Keratinocyte (primary cell): Measurements from ENCODE around the gene DENND5A. TPM values are rescaled to one million over a fixed set of nuclear protein-coding genes. Genes with fewer than 3 reads are reported as not detected.

ENCODE experiments used
- DNase-seq: peaks from one replicate; pipeline ENCODE4 v3.0.0-alpha.2; 2011; ENCODE audit warnings: low read depth, missing footprints, low spot score
- FAIRE-seq: peaks from 2 replicates; lab custom pipeline; 2011; peaks lifted over from hg19 to GRCh38; lab: Jason Lieb, UNC
- H2AFZ ChIP-seq: 2 replicates; pipeline ENCODE4 v1.6.0; 2012; ENCODE audit warnings: low read length, control low read depth, inconsistent platforms; ENCODE audit not compliant: control insufficient read depth
- H3K27ac ChIP-seq: 2 replicates; pipeline ENCODE4 v1.5.1; 2011; ENCODE audit warnings: low read length; ENCODE audit not compliant: control insufficient read depth, insufficient read depth
- H3K27me3 ChIP-seq: 3 replicates; pipeline ENCODE4 v1.6.0; 2011; ENCODE audit warnings: low read length; ENCODE audit not compliant: control insufficient read depth, insufficient read depth; ENCODE audit errors: extremely low read depth
- H3K36me3 ChIP-seq, 2 experiments: 2 replicates in 1 of 2; 3 replicates in 1 of 2; pipeline ENCODE4 v1.5.1; 2011; ENCODE audit warnings: low read length in 2 of 2, mild to moderate bottlenecking in 1 of 2; ENCODE audit not compliant: control insufficient read depth in 2 of 2, insufficient read depth in 2 of 2; ENCODE audit errors: extremely low read depth in 1 of 2
- H3K4me1 ChIP-seq: 3 replicates; pipeline ENCODE4 v1.5.1; 2011; ENCODE audit warnings: low read length; ENCODE audit not compliant: control insufficient read depth, insufficient read depth; ENCODE audit errors: extremely low read depth
- H3K4me2 ChIP-seq: 3 replicates; pipeline ENCODE4 v1.6.0; 2011; ENCODE audit warnings: low read depth, low read length; ENCODE audit not compliant: control insufficient read depth, insufficient read depth; ENCODE audit errors: extremely low read depth
- H3K4me3 ChIP-seq, 3 experiments: fragments of 200-600 bp in 1 of 3; sonication (generic) in 1 of 3; 2 replicates in 2 of 3; 3 replicates in 1 of 3; pipeline ENCODE4 v1.5.1; 2011 to 2016; ENCODE audit warnings: low read length in 3 of 3, mild to moderate bottlenecking in 3 of 3, control low read depth in 2 of 3, inconsistent platforms in 1 of 3, low read depth in 1 of 3, mixed read lengths in 1 of 3, mixed run types in 1 of 3, moderate library complexity in 1 of 3; ENCODE audit not compliant: control insufficient read depth in 2 of 3, insufficient read depth in 2 of 3; ENCODE audit errors: extremely low read depth in 1 of 3
- H3K79me2 ChIP-seq: 2 replicates; pipeline ENCODE4 v1.6.0; 2012; ENCODE audit warnings: low read length; ENCODE audit not compliant: control insufficient read depth, insufficient read depth
- H3K9ac ChIP-seq: 3 replicates; pipeline ENCODE4 v1.6.0; 2011; ENCODE audit warnings: low read length; ENCODE audit not compliant: control insufficient read depth, insufficient read depth; ENCODE audit errors: extremely low read depth
- H3K9me1 ChIP-seq: 3 replicates; pipeline ENCODE4 v1.6.0; 2011; ENCODE audit warnings: low read length; ENCODE audit not compliant: control insufficient read depth, insufficient read depth; ENCODE audit errors: extremely low read depth
- H3K9me3 ChIP-seq: 2 replicates; pipeline ENCODE4 v1.5.1; 2012; ENCODE audit warnings: low read depth, low read length; ENCODE audit not compliant: control insufficient read depth
- H4K20me1 ChIP-seq: 3 replicates; pipeline ENCODE4 v1.6.0; 2011; ENCODE audit warnings: low read length; ENCODE audit not compliant: control insufficient read depth, insufficient read depth; ENCODE audit errors: extremely low read depth
- CTCF ChIP-seq, 3 experiments: IDR thresholded peaks in 1 of 3; conservative IDR thresholded peaks in 1 of 3; optimal IDR thresholded peaks in 1 of 3; 2 replicates in 2 of 3; 3 replicates in 1 of 3; pipeline versions ENCODE3 to v1.5.1; 2011; ENCODE audit warnings: low read length in 3 of 3, mild to moderate bottlenecking in 3 of 3, moderate library complexity in 2 of 3, control low read depth in 1 of 3, inconsistent platforms in 1 of 3; ENCODE audit not compliant: insufficient read depth in 2 of 3; ENCODE audit errors: extremely low read depth in 1 of 3
- EZH2 ChIP-seq: IDR thresholded peaks from one replicate; pipeline ENCODE4 v1.6.1; 2012; ENCODE audit warnings: inconsistent platforms, mild to moderate bottlenecking, low read length, moderate library complexity
- dilution Hi-C: fragments of 300-500 bp; cut with MboI; formaldehyde crosslinking; loops from one replicate; pipeline ENCODE4 v1.7.0; 2020; ENCODE audit warnings: low sequenced_read_pairs; ENCODE audit not compliant: extremely low pct_ligation_motif_present
- polyA plus RNA-seq, 5 experiments: library from polyadenylated mRNA; depleted of rRNA in 3 of 5; stranded (reverse) in 3 of 5; stranded (forward) in 1 of 5; unstranded in 1 of 5; fragments of >200 nt; gene quantifications; 1 replicate in 1 of 5; 2 replicates in 3 of 5; 3 replicates in 1 of 5; pipeline versions ENCODE4 v1.2.1 to v1.2.3, GENCODE V29; 2011 to 2012; ENCODE audit warnings: missing spikeins in 2 of 5, low read depth in 1 of 5, low replicate concordance in 1 of 5

Gene DENND5A
- polyA plus RNA-seq, 1 donor (not counting 4 experiments of a cell fraction or from before 2014, with no cell fraction given), result 49.1 TPM

GRCh38 chr11:9187616-9188015 lies 77.5 kb downstream of the DENND5A start:
- no peaks in the 10 kb centered on the region for H3K4me1 ChIP-seq
- no peak overlapping the region for H3K4me2 ChIP-seq
- DNase-seq (no peak), FAIRE-seq (no peak)
- H2AFZ ChIP-seq, result no peak overlapping the region
- H3K79me2 ChIP-seq, result no peaks in the 10 kb centered on the region
- dilution Hi-C loops, result no loop called here
- TF ChIP-seq EZH2 (no peak), CTCF (optimal IDR thresholded peaks at IDR 0.05 in 1 of 3, IDR thresholded peaks at IDR 0.05 in 1 of 3, conservative IDR thresholded peaks at IDR 0.05 in 1 of 3; ENCODE audit: extremely low read depth in 1 of 3, insufficient read depth in 2 of 3, low read length in 3 of 3) (no peak)
- H3K9ac ChIP-seq, result no peak overlapping the region
- H3K27me3 ChIP-seq, result no peaks in the 10 kb centered on the region
- H3K4me3 ChIP-seq, result no peak overlapping the region
- no peaks in the 10 kb centered on the region for H4K20me1 ChIP-seq
- no peaks in the 10 kb centered on the region for H3K9me1 ChIP-seq
- no peaks in the 10 kb centered on the region for H3K9me3 ChIP-seq
- H3K36me3 ChIP-seq, result peaks cover 0 to 2% of the 10 kb centered on the region in 2 experiments
- no peak overlapping the region for H3K27ac ChIP-seq

GRCh38 chr11:9184516-9184915 lies 80.6 kb downstream of the DENND5A start:
- H3K27ac ChIP-seq, result no peak overlapping the region
- FAIRE-seq (no peak), DNase-seq (no peak)
- no peak overlapping the region for H3K9ac ChIP-seq
- H3K79me2 ChIP-seq, result no peaks in the 10 kb centered on the region
- no peaks in the 10 kb centered on the region for H3K27me3 ChIP-seq
- no peak overlapping the region for H2AFZ ChIP-seq
- H3K4me3 ChIP-seq, result no peak overlapping the region
- no peaks in the 10 kb centered on the region for H4K20me1 ChIP-seq
- dilution Hi-C loops, result no loop called here
- no peaks in the 10 kb centered on the region for H3K9me3 ChIP-seq
- H3K36me3 ChIP-seq, result peaks cover 3 to 6% of the 10 kb centered on the region in 2 experiments
- H3K9me1 ChIP-seq, result no peaks in the 10 kb centered on the region
- TF ChIP-seq CTCF (optimal IDR thresholded peaks at IDR 0.05 in 1 of 3, IDR thresholded peaks at IDR 0.05 in 1 of 3, conservative IDR thresholded peaks at IDR 0.05 in 1 of 3; ENCODE audit: extremely low read depth in 1 of 3, insufficient read depth in 2 of 3, low read length in 3 of 3), result no peak
- no peak for TF ChIP-seq EZH2
- H3K4me1 ChIP-seq, result no peaks in the 10 kb centered on the region
- no peak overlapping the region for H3K4me2 ChIP-seq
